MM.1S (cell line): ENCODE measurements around the gene WDR45.
A peak's percentile ranks its signal among the peaks of the same experiment; 100 is the strongest.

Experiments
- DNase-seq: peaks from one replicate; pipeline ENCODE4 v3.0.0-alpha.2; 2015
- H2AFZ ChIP-seq: fragments of 300-600 bp; sonication (generic); 2 replicates; pipeline ENCODE4 v1.6.0; 2016; ENCODE audit warnings: antibody characterized with exemption, low read length
- H3F3A ChIP-seq: fragments of 300-600 bp; sonication (generic); 2 replicates; pipeline ENCODE4 v1.6.1; 2016; ENCODE audit warnings: mild to moderate bottlenecking, antibody characterized with exemption, low read length, moderate library complexity, mixed read lengths; ENCODE audit not compliant: insufficient read depth
- H3K27ac ChIP-seq: fragments of 300-600 bp; sonication (generic); 2 replicates; pipeline ENCODE4 v1.5.1; 2016; ENCODE audit warnings: mild to moderate bottlenecking, low read length
- H3K27me3 ChIP-seq: fragments of 300-600 bp; sonication (generic); replicated peaks from 2 replicates; pipeline ENCODE4 v1.6.0; 2016; ENCODE audit warnings: low read length; ENCODE audit not compliant: insufficient read depth
- H3K36me3 ChIP-seq: fragments of 300-600 bp; sonication (generic); replicated peaks from 2 replicates; pipeline ENCODE4 v1.6.1; 2016; ENCODE audit warnings: mild to moderate bottlenecking, low read length, mixed read lengths; ENCODE audit not compliant: insufficient read depth
- H3K4me1 ChIP-seq: fragments of 300-600 bp; sonication (generic); 2 replicates; pipeline ENCODE4 v1.6.1; 2016; ENCODE audit warnings: low read length, mixed read lengths
- H3K4me2 ChIP-seq: fragments of 300-600 bp; sonication (generic); 2 replicates; pipeline ENCODE4 v1.6.0; 2016; ENCODE audit warnings: low read depth, low read length
- H3K4me3 ChIP-seq: fragments of 300-600 bp; sonication (generic); 2 replicates; pipeline ENCODE4 v1.5.1; 2016; ENCODE audit warnings: low read length, mixed read lengths
- H3K79me2 ChIP-seq: fragments of 300-600 bp; sonication (generic); 2 replicates; pipeline ENCODE4 v1.6.1; 2016; ENCODE audit warnings: mixed run types, low read length, mixed read lengths
- H3K9ac ChIP-seq: fragments of 300-600 bp; sonication (generic); 2 replicates; pipeline ENCODE4 v1.6.1; 2016; ENCODE audit warnings: low read length, mixed read lengths
- H3K9me2 ChIP-seq: fragments of 300-600 bp; sonication (generic); replicated peaks from 2 replicates; pipeline ENCODE4 v1.6.1; 2016; ENCODE audit warnings: mild to moderate bottlenecking, low read length, mixed read lengths; ENCODE audit not compliant: insufficient read depth
- H3K9me3 ChIP-seq: fragments of 300-600 bp; sonication (generic); replicated peaks from 2 replicates; pipeline ENCODE4 v1.6.1; 2016; ENCODE audit warnings: mild to moderate bottlenecking, low read length, mixed read lengths; ENCODE audit not compliant: insufficient read depth
- H4K20me1 ChIP-seq: fragments of 300-600 bp; sonication (generic); 2 replicates; pipeline ENCODE4 v1.6.1; 2016; ENCODE audit warnings: mild to moderate bottlenecking, low read length, moderate library complexity, mixed read lengths; ENCODE audit not compliant: insufficient read depth
- CTCF ChIP-seq: fragments of 300-600 bp; sonication (generic); IDR thresholded peaks from 2 replicates; pipeline ENCODE4 v1.5.1; 2016; ENCODE audit warnings: antibody characterized with exemption, low read length, mixed read lengths
- EZH2 ChIP-seq: fragments of 300-600 bp; sonication (generic); optimal IDR thresholded peaks from 2 replicates; pipeline ENCODE3; 2017; ENCODE audit warnings: low read depth, mild to moderate bottlenecking, antibody characterized with exemption, low read length, mixed read lengths
- EZH2phosphoT487 ChIP-seq: fragments of 300-600 bp; sonication (generic); IDR thresholded peaks from 2 replicates; pipeline ENCODE4 v1.6.1; 2018; ENCODE audit warnings: antibody characterized with exemption, low read length

WDR45 gene

GRCh38 chrX:49042581-49043219, 37.0 kb downstream of the WDR45 start:
- TF ChIP-seq EZH2phosphoT487 = no peak
- no peak for TF ChIP-seq CTCF
- no peak for TF ChIP-seq EZH2
- peaks cover 15% of the 10 kb centered on the region for H3K4me1 ChIP-seq
- peak overlapping the region; percentile 19; the same call in 1 of the 2 replicates for H2AFZ ChIP-seq

GRCh38 chrX:49041744-49042580, 37.7 kb downstream of the WDR45 start:
- Histone ChIP-seq H3K36me3 (no peaks in the 10 kb centered on the region), H3K4me3 (peak overlapping the region; percentile 73), H3K4me1 (peaks cover 15% of the 10 kb centered on the region), H3K9me3 (no peaks in the 10 kb centered on the region), H2AFZ (no peak overlapping the region; the same call in 1 of the 2 replicates), H3F3A (peaks cover 7% of the 10 kb centered on the region; the same call in 1 of the 2 replicates), H3K9ac (peak overlapping the region; percentile 91), H3K9me2 (no peaks in the 10 kb centered on the region), H3K4me2 (peak overlapping the region; percentile 77), H3K27me3 (no peaks in the 10 kb centered on the region), H3K79me2 (peaks cover 21% of the 10 kb centered on the region), H3K27ac (peak overlapping the region; percentile 68; the same call in 1 of the 2 replicates), H4K20me1 (no peaks in the 10 kb centered on the region)
- DNase-seq = no peak
- TF ChIP-seq EZH2phosphoT487 (no peak), EZH2 (no peak)

More at GRCh38 chrX:49042581-49043219, 37.0 kb downstream of the WDR45 start:
- peak overlapping the region; percentile 73 for H3K4me3 ChIP-seq
- DNase-seq = no peak
- no peaks in the 10 kb centered on the region for H3K9me3 ChIP-seq
- peak overlapping the region; percentile 68 for H3K27ac ChIP-seq
- H3K9me2 ChIP-seq = no peaks in the 10 kb centered on the region
- peaks cover 21% of the 10 kb centered on the region for H3K79me2 ChIP-seq
- no peaks in the 10 kb centered on the region for H4K20me1 ChIP-seq
- no peaks in the 10 kb centered on the region for H3K27me3 ChIP-seq
- peak overlapping the region; percentile 77 for H3K4me2 ChIP-seq
- H3F3A ChIP-seq = peaks cover 7% of the 10 kb centered on the region; the same call in 1 of the 2 replicates
- H3K36me3 ChIP-seq = no peaks in the 10 kb centered on the region
- peak overlapping the region; percentile 91 for H3K9ac ChIP-seq

- DNase-seq = no peak
- no peaks in the 10 kb centered on the region for H4K20me1 ChIP-seq
- H3K4me1 ChIP-seq = peaks cover 15% of the 10 kb centered on the region
- peaks cover 7% of the 10 kb centered on the region; the same call in 1 of the 2 replicates for H3F3A ChIP-seq
- H3K4me3 ChIP-seq = no peak overlapping the region
- H3K9me2 ChIP-seq = no peaks in the 10 kb centered on the region
- no peaks in the 10 kb centered on the region for H3K9me3 ChIP-seq
- peak overlapping the region; percentile 33; the same call in 1 of the 2 replicates for H3K9ac ChIP-seq
- TF ChIP-seq EZH2 = no peak
- no peak for TF ChIP-seq EZH2phosphoT487
- TF ChIP-seq CTCF = no peak
- no peaks in the 10 kb centered on the region for H3K36me3 ChIP-seq
- H3K27me3 ChIP-seq = no peaks in the 10 kb centered on the region
- H3K4me2 ChIP-seq = peak overlapping the region; percentile 58; the same call in 1 of the 2 replicates
- H2AFZ ChIP-seq = no peak overlapping the region
- peak overlapping the region; percentile 59; the same call in 1 of the 2 replicates for H3K27ac ChIP-seq
- H3K79me2 ChIP-seq = peaks cover 21% of the 10 kb centered on the region
Measured at GRCh38 chrX:49040376-49040955, 39.2 kb downstream of the WDR45 start.
